HCT116 (cell line): ENCODE measurements around the gene RAB31. TPM values are rescaled to one million over a fixed set of nuclear protein-coding genes. Genes with fewer than 3 reads are reported as not detected.

Experiments used
- ATAC-seq: fragments of 200-7000 bp; cut with Tn5 transposase; 2 replicates; pipeline ENCODE4 v1.9.1; 2020; ENCODE audit warnings: mild to moderate bottlenecking, moderate library complexity
- BruUV-seq: library from RNA; stranded (reverse); fragments of 400-500 nt; replicated peaks from 2 replicates; lab custom pipeline; 2021; lab: Mats Ljungman, UMichigan
- CTCF ChIA-PET: fragments of 300-600 bp; sonication (Branson Sonifier 250); formaldehyde crosslinking; loops from one replicate; lab custom pipeline; 2021; ENCODE audit warnings: antibody characterized with exemption; lab: Charles Lee
- POLR2A ChIA-PET: fragments of 300-600, 350-600 bp; sonication (Branson Sonifier 250); formaldehyde crosslinking; loops from one replicate; lab custom pipeline; 2021; ENCODE audit warnings: antibody characterized with exemption; lab: Charles Lee
- RAD21 ChIA-PET, 2 experiments: fragments of 300-600 bp; sonication (Branson Sonifier 250); formaldehyde crosslinking; loops; one replicate each; lab custom pipeline; 2023; ENCODE audit warnings: low total read pairs in 2 of 2; ENCODE audit not compliant: uncharacterized antibody in 2 of 2, unreplicated experiment in 2 of 2, low non-redundant PET in 1 of 2; lab: Charles Lee
- DNase-seq: peaks from one replicate; pipeline ENCODE4 v3.0.0-alpha.2; 2010; ENCODE audit warnings: low read depth, low spot score
- H2AFZ ChIP-seq: fragments of 200-600 bp; shearing (Covaris generic), sonication (generic); 2 replicates; pipeline ENCODE4 v1.6.1; 2017; ENCODE audit warnings: low read depth, mixed run types, mixed read lengths, antibody characterized with exemption, low read length; ENCODE audit not compliant: poor library complexity, severe bottlenecking
- H3K27ac ChIP-seq: 2 replicates; pipeline ENCODE4 v1.5.1; 2012; ENCODE audit warnings: low read depth, low read length
- H3K27me3 ChIP-seq: fragments of 200-600 bp; sonication (generic); 2 replicates; pipeline ENCODE4 v1.6.1; 2016; ENCODE audit warnings: mixed run types, low read length, mixed read lengths; ENCODE audit not compliant: insufficient read depth
- H3K36me3 ChIP-seq, 2 experiments: fragments of 200-500 bp in 1 of 2; fragments of 200-600 bp in 1 of 2; sonication (Bioruptor generic) in 1 of 2; sonication (generic) in 1 of 2; 2 replicates each; pipeline versions ENCODE4 v1.5.1 to v1.6.1; 2014 to 2016; ENCODE audit warnings: low read length in 2 of 2, inconsistent platforms in 1 of 2, mixed read lengths in 1 of 2, mixed run types in 1 of 2; ENCODE audit not compliant: insufficient read depth in 2 of 2, control insufficient read depth in 1 of 2
- H3K4me1 ChIP-seq, 2 experiments: fragments of 200-600 bp in 1 of 2; sonication (generic) in 1 of 2; 2 replicates each; pipeline versions ENCODE4 v1.5.1 to v1.6.1; 2012 to 2017; ENCODE audit warnings: low read length in 2 of 2, inconsistent platforms in 1 of 2, mild to moderate bottlenecking in 1 of 2, mixed read lengths in 1 of 2, mixed run types in 1 of 2, moderate library complexity in 1 of 2; ENCODE audit not compliant: insufficient read depth in 2 of 2, control insufficient read depth in 1 of 2
- H3K4me2 ChIP-seq: fragments of 200-600 bp; sonication (generic); 2 replicates; pipeline ENCODE4 v1.6.1; 2017; ENCODE audit warnings: mixed run types, low read length, mixed read lengths
- H3K4me3 ChIP-seq, 2 experiments: fragments of 200-600 bp in 1 of 2; sonication (generic) in 1 of 2; replicated peaks in 1 of 2; 2 replicates each; pipeline ENCODE4 v1.5.1; 2011 to 2016; ENCODE audit warnings: low read length in 2 of 2, control low read depth in 1 of 2, low read depth in 1 of 2, mild to moderate bottlenecking in 1 of 2, mixed read lengths in 1 of 2, mixed run types in 1 of 2
- H3K79me2 ChIP-seq: fragments of 200-600 bp; sonication (generic); 2 replicates; pipeline ENCODE4 v1.6.1; 2017; ENCODE audit warnings: mild to moderate bottlenecking, mixed run types, low read length, moderate library complexity, mixed read lengths; ENCODE audit not compliant: insufficient read depth
- H3K9ac ChIP-seq: fragments of 200-600 bp; sonication (generic); 2 replicates; pipeline ENCODE4 v1.6.1; 2016; ENCODE audit warnings: low read length, mixed read lengths
- H3K9me2 ChIP-seq: fragments of 200-600 bp; sonication (generic), shearing (Covaris generic); 2 replicates; pipeline ENCODE4 v1.6.1; 2017; ENCODE audit warnings: mixed run types, mild to moderate bottlenecking, moderate library complexity; ENCODE audit not compliant: insufficient read depth
- H3K9me3 ChIP-seq, 2 experiments: fragments of 200-500 bp in 1 of 2; fragments of 200-600 bp in 1 of 2; sonication (Bioruptor generic) in 1 of 2; sonication (generic) in 1 of 2; 2 replicates each; pipeline ENCODE4 v1.6.1; 2014 to 2017; ENCODE audit warnings: low read length in 2 of 2, mixed read lengths in 2 of 2, inconsistent platforms in 1 of 2, low read depth in 1 of 2, mild to moderate bottlenecking in 1 of 2, mixed run types in 1 of 2, moderate library complexity in 1 of 2; ENCODE audit not compliant: control insufficient read depth in 1 of 2, insufficient read depth in 1 of 2
- H4K20me1 ChIP-seq: fragments of 200-600 bp; sonication (generic), shearing (Covaris generic); 2 replicates; pipeline ENCODE4 v1.6.1; 2017; ENCODE audit warnings: mixed run types, mild to moderate bottlenecking, moderate library complexity; ENCODE audit not compliant: insufficient read depth
- CBX3 ChIP-seq: IDR thresholded peaks from 2 replicates; pipeline ENCODE4 v1.6.1; 2012; ENCODE audit warnings: low read depth
- CEBPB ChIP-seq: IDR thresholded peaks from 2 replicates; pipeline ENCODE4 v1.6.1; 2012; ENCODE audit warnings: low read depth
- EGR1 ChIP-seq: IDR thresholded peaks from 2 replicates; pipeline ENCODE4 v1.6.1; 2012; ENCODE audit warnings: low read depth
- ELF1 ChIP-seq: IDR thresholded peaks from 2 replicates; pipeline ENCODE4 v1.6.1; 2012; ENCODE audit warnings: low read depth, borderline replicate concordance
- EZH2 ChIP-seq: fragments of 200-600 bp; sonication (generic); IDR thresholded peaks from 2 replicates; pipeline ENCODE4 v1.6.1; 2017; ENCODE audit warnings: antibody characterized with exemption, mixed run types
- EZH2phosphoT487 ChIP-seq: fragments of 200-600 bp; IDR thresholded peaks from 2 replicates; pipeline ENCODE4 v1.6.1; 2018; ENCODE audit warnings: antibody characterized with exemption, borderline replicate concordance
- FOSL1 ChIP-seq: IDR thresholded peaks from 2 replicates; pipeline ENCODE4 v1.6.1; 2012; ENCODE audit warnings: low read depth
- JUND ChIP-seq: IDR thresholded peaks from 2 replicates; pipeline ENCODE4 v1.6.1; 2012
- POLR2A ChIP-seq: IDR thresholded peaks from 2 replicates; pipeline ENCODE4 v1.7.0; 2011; ENCODE audit warnings: borderline replicate concordance; ENCODE audit not compliant: insufficient read depth, insufficient read length; ENCODE audit errors: extremely low read depth
- POLR2AphosphoS5 ChIP-seq: IDR thresholded peaks from 2 replicates; pipeline ENCODE4 v1.6.1; 2011; ENCODE audit warnings: mild to moderate bottlenecking, low read depth, low read length, moderate library complexity
- RAD21 ChIP-seq: IDR thresholded peaks from 2 replicates; pipeline ENCODE4 v1.6.1; 2012; ENCODE audit warnings: low read depth, mild to moderate bottlenecking
- SIN3A ChIP-seq: IDR thresholded peaks from 2 replicates; pipeline ENCODE4 v1.6.1; 2012; ENCODE audit warnings: low read depth
- SRF ChIP-seq: IDR thresholded peaks from 2 replicates; pipeline ENCODE4 v1.6.1; 2012; ENCODE audit warnings: low read depth
- TCF7L2 ChIP-seq: IDR thresholded peaks from 2 replicates; pipeline ENCODE4 v1.7.0; 2011; ENCODE audit warnings: borderline replicate concordance, inconsistent platforms; ENCODE audit not compliant: insufficient read depth, insufficient read length; ENCODE audit errors: extremely low read depth
- ZNF274 ChIP-seq: fragments of 200-500 bp; sonication (Bioruptor generic); IDR thresholded peaks from 2 replicates; pipeline ENCODE4 v1.6.1; 2014; ENCODE audit warnings: mild to moderate bottlenecking, low read depth, low read length, inconsistent platforms
- intact Hi-C: fragments of 100-400 bp; cut with micrococcal nuclease; formaldehyde crosslinking; loops from 2 replicates; pipeline ENCODE4 v1.10.0; 2022
- total RNA-seq: library from RNA; stranded (reverse); gene quantifications from one replicate; pipeline ENCODE4 v1.2.1, GENCODE V29; 2021; ENCODE audit not compliant: unreplicated experiment
- TF ChIP-seq, protein P1 (sequence below): IDR thresholded peaks from 2 replicates; pipeline ENCODE4 v1.6.1; 2011; ENCODE audit warnings: mild to moderate bottlenecking, low read length, moderate library complexity; ENCODE audit not compliant: insufficient replicate concordance; ENCODE audit errors: extremely low read depth
- TF ChIP-seq, protein P2 (sequence below): IDR thresholded peaks from 2 replicates; pipeline ENCODE4 v1.6.1; 2012
- TF ChIP-seq, protein P3 (sequence below): IDR thresholded peaks from 2 replicates; pipeline ENCODE4 v1.6.1; 2012; ENCODE audit warnings: low read depth
- TF ChIP-seq, protein P4 (sequence below): IDR thresholded peaks from 2 replicates; pipeline ENCODE4 v1.6.1; 2012
- TF ChIP-seq, protein P5 (sequence below), 3 experiments: fragments of 200-600 bp in 1 of 3; sonication (generic) in 1 of 3; IDR thresholded peaks in 2 of 3; conservative IDR thresholded peaks in 1 of 3; 2 replicates each; pipeline ENCODE4 v1.5.1; 2012 to 2017; ENCODE audit warnings: low read depth in 2 of 3, low read length in 2 of 3, antibody characterized with exemption in 1 of 3, borderline replicate concordance in 1 of 3, control low read depth in 1 of 3, mild to moderate bottlenecking in 1 of 3, mixed read lengths in 1 of 3, mixed run types in 1 of 3, moderate library complexity in 1 of 3; ENCODE audit not compliant: insufficient read depth in 1 of 3

The RAB31 gene
- total RNA-seq, 1 experiment from 2014 or later: 46.9 TPM

DNA sequence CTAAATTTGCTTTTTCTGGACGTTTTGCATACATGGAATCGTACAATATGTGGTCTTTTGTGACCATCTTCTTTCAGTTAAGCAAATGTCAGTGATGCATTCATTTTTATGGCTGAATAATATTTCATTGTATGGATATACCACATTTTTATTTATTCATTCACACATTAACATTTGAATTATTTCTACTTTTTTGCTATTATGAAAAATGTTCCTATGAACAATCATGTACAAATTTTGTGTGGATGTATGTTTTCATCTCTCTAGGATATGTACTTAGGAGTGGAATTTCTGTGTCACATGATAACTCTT, 110.3 kb downstream of the RAB31 start:
- Histone ChIP-seq H3K36me3 (no peaks in the 10 kb centered on the region), H3K4me3 (no peak overlapping the region), H3K4me2 (no peak overlapping the region), H3K4me1 (peaks cover under 1 to 5% of the 10 kb centered on the region in 2 experiments; a peak in 2 of 4 replicates), H3K9me2 (no peaks in the 10 kb centered on the region), H2AFZ (no peak overlapping the region), H3K79me2 (no peaks in the 10 kb centered on the region), H3K27me3 (no peaks in the 10 kb centered on the region), H4K20me1 (no peaks in the 10 kb centered on the region), H3K27ac (no peak overlapping the region), H3K9me3 (no peaks in the 10 kb centered on the region), H3K9ac (no peak overlapping the region)
- RAD21 ChIA-PET: no interaction called here
- TF ChIP-seq CBX3: no peak
- TF ChIP-seq, protein P1, sequence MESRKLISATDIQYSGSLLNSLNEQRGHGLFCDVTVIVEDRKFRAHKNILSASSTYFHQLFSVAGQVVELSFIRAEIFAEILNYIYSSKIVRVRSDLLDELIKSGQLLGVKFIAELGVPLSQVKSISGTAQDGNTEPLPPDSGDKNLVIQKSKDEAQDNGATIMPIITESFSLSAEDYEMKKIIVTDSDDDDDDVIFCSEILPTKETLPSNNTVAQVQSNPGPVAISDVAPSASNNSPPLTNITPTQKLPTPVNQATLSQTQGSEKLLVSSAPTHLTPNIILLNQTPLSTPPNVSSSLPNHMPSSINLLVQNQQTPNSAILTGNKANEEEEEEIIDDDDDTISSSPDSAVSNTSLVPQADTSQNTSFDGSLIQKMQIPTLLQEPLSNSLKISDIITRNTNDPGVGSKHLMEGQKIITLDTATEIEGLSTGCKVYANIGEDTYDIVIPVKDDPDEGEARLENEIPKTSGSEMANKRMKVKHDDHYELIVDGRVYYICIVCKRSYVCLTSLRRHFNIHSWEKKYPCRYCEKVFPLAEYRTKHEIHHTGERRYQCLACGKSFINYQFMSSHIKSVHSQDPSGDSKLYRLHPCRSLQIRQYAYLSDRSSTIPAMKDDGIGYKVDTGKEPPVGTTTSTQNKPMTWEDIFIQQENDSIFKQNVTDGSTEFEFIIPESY: no peak
- no peak for TF ChIP-seq EZH2
- TF ChIP-seq POLR2AphosphoS5: no peak
- TF ChIP-seq, protein P2, sequence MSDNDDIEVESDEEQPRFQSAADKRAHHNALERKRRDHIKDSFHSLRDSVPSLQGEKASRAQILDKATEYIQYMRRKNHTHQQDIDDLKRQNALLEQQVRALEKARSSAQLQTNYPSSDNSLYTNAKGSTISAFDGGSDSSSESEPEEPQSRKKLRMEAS: no peak
- TF ChIP-seq ZNF274: no peak
- TF ChIP-seq, protein P3, sequence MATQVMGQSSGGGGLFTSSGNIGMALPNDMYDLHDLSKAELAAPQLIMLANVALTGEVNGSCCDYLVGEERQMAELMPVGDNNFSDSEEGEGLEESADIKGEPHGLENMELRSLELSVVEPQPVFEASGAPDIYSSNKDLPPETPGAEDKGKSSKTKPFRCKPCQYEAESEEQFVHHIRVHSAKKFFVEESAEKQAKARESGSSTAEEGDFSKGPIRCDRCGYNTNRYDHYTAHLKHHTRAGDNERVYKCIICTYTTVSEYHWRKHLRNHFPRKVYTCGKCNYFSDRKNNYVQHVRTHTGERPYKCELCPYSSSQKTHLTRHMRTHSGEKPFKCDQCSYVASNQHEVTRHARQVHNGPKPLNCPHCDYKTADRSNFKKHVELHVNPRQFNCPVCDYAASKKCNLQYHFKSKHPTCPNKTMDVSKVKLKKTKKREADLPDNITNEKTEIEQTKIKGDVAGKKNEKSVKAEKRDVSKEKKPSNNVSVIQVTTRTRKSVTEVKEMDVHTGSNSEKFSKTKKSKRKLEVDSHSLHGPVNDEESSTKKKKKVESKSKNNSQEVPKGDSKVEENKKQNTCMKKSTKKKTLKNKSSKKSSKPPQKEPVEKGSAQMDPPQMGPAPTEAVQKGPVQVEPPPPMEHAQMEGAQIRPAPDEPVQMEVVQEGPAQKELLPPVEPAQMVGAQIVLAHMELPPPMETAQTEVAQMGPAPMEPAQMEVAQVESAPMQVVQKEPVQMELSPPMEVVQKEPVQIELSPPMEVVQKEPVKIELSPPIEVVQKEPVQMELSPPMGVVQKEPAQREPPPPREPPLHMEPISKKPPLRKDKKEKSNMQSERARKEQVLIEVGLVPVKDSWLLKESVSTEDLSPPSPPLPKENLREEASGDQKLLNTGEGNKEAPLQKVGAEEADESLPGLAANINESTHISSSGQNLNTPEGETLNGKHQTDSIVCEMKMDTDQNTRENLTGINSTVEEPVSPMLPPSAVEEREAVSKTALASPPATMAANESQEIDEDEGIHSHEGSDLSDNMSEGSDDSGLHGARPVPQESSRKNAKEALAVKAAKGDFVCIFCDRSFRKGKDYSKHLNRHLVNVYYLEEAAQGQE: no peak
- TF ChIP-seq ELF1: no peak
- TF ChIP-seq RAD21: no peak
- TF ChIP-seq POLR2A: no peak
- no peak for TF ChIP-seq JUND
- no peak for TF ChIP-seq SIN3A
- TF ChIP-seq EGR1: no peak
- TF ChIP-seq FOSL1: no peak
- no peak for TF ChIP-seq CEBPB
- no peak for TF ChIP-seq SRF
- no peak for TF ChIP-seq EZH2phosphoT487
- TF ChIP-seq TCF7L2: no peak
- TF ChIP-seq, protein P4, sequence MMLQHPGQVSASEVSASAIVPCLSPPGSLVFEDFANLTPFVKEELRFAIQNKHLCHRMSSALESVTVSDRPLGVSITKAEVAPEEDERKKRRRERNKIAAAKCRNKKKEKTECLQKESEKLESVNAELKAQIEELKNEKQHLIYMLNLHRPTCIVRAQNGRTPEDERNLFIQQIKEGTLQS: no peak
- TF ChIP-seq, protein P5, sequence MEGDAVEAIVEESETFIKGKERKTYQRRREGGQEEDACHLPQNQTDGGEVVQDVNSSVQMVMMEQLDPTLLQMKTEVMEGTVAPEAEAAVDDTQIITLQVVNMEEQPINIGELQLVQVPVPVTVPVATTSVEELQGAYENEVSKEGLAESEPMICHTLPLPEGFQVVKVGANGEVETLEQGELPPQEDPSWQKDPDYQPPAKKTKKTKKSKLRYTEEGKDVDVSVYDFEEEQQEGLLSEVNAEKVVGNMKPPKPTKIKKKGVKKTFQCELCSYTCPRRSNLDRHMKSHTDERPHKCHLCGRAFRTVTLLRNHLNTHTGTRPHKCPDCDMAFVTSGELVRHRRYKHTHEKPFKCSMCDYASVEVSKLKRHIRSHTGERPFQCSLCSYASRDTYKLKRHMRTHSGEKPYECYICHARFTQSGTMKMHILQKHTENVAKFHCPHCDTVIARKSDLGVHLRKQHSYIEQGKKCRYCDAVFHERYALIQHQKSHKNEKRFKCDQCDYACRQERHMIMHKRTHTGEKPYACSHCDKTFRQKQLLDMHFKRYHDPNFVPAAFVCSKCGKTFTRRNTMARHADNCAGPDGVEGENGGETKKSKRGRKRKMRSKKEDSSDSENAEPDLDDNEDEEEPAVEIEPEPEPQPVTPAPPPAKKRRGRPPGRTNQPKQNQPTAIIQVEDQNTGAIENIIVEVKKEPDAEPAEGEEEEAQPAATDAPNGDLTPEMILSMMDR (IDR thresholded peaks at IDR 0.05 in 2 of 3, conservative IDR thresholded peaks at IDR 0.05 in 1 of 3; ENCODE audit: borderline replicate concordance in 1 of 3, insufficient read depth in 1 of 3, low read depth in 2 of 3, low read length in 2 of 3): no peak
- CTCF ChIA-PET: no interaction called here
- intact Hi-C loops: no loop called here
- BruUV-seq: no TSS peak
- ATAC-seq (no peak), DNase-seq (no peak)
- POLR2A ChIA-PET: no interaction called here
